ENCODE measurements around the gene NR5A2. TPM values are rescaled to one million over a fixed set of nuclear protein-coding genes. Genes with fewer than 3 reads are reported as not detected.

NR5A2 gene
- total and polyA plus RNA-seq, 10 of the 15 experiments (the other 5 are each of a cell fraction or from before 2014, with no cell fraction given) = 0.02 to 0.60 (median 0.15) TPM; not detected in 1

DNA sequence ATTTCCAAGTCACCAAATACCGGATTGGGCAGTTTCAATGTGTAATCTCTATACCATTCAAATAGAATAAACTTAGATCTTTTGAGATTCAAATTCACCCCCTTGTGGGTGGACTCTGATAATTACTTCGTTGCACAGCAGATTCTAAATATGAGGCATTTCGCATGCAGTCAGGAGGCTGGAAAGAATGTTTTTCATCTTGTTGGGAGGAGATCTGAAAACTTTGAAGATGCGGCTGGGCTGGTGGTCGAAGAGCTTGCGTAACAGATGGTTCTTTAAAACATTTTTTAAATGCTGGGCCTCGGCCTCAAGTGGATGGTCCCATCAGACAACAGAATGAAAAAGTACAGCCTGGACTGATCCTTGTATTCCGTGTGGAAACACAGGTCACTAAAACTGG lies 10.4 kb downstream of the NR5A2 start:
- H3K4me1 ChIP-seq (ENCODE audit: control insufficient read depth, insufficient read depth, low read length) = no peaks in the 10 kb centered on the region
- H3K9ac ChIP-seq (ENCODE audit: control insufficient read depth, insufficient read depth, low read length) = no peak overlapping the region
- ChIA-PET SMC1A (ENCODE audit: uncharacterized antibody, unreplicated experiment) (no interaction called here), CTCF (no interaction called here), RAD21 (ENCODE audit: unreplicated experiment) (no interaction called here), POLR2A (no interaction called here)
- BruUV-seq (replicated peaks) = no TSS peak
- FAIRE-seq (no peak), ATAC-seq (no peak), DNase-seq (ENCODE audit: low read depth, low spot score) (no peak)
- H3K36me3 ChIP-seq (ENCODE audit: control insufficient read depth in 2 of 2, insufficient read depth in 2 of 2, low read length in 1 of 2) = no peaks in the 10 kb centered on the region
- no peaks in the 10 kb centered on the region for H3K79me2 ChIP-seq (ENCODE audit: control insufficient read depth, insufficient read depth, low read length)
- H3K4me2 ChIP-seq (ENCODE audit: control insufficient read depth, insufficient read depth) = no peak overlapping the region
- intact Hi-C loops (cut with micrococcal nuclease; ENCODE audit: unreplicated experiment) (no loop called here), in situ Hi-C loops (cut with MboI) (no loop called here)
- H3K4me3 ChIP-seq = no peak overlapping the region
- H2AFZ ChIP-seq (ENCODE audit: control insufficient read depth, low read depth, low read length) = no peak overlapping the region
- H3K9me3 ChIP-seq (replicated peaks; ENCODE audit: control insufficient read depth, insufficient read depth, low read length) = no peaks in the 10 kb centered on the region; the same call in 2 of the 3 replicates
- 55% methylated on average over 8 of the region's 8 CpGs for WGBS (ENCODE audit: insufficient coverage, insufficient replicate concordance, low lambda C conversion rate, missing lambda C conversion rate)
- no peak overlapping the region for H3K27ac ChIP-seq (ENCODE audit: control insufficient read depth, insufficient read depth)
- no peaks in the 10 kb centered on the region for H4K20me1 ChIP-seq (ENCODE audit: control insufficient read depth, insufficient read depth)
- peaks cover 39 to 56% of the 10 kb centered on the region in 2 experiments for H3K27me3 ChIP-seq (replicated peaks in 1 of 2; ENCODE audit: control insufficient read depth in 2 of 2, insufficient read depth in 2 of 2, low read length in 1 of 2)
- TF ChIP-seq ZNF384 (IDR thresholded peaks at IDR 0.05; ENCODE audit: borderline replicate concordance, low read depth, low read length) = no peak
- TF ChIP-seq, protein P1, sequence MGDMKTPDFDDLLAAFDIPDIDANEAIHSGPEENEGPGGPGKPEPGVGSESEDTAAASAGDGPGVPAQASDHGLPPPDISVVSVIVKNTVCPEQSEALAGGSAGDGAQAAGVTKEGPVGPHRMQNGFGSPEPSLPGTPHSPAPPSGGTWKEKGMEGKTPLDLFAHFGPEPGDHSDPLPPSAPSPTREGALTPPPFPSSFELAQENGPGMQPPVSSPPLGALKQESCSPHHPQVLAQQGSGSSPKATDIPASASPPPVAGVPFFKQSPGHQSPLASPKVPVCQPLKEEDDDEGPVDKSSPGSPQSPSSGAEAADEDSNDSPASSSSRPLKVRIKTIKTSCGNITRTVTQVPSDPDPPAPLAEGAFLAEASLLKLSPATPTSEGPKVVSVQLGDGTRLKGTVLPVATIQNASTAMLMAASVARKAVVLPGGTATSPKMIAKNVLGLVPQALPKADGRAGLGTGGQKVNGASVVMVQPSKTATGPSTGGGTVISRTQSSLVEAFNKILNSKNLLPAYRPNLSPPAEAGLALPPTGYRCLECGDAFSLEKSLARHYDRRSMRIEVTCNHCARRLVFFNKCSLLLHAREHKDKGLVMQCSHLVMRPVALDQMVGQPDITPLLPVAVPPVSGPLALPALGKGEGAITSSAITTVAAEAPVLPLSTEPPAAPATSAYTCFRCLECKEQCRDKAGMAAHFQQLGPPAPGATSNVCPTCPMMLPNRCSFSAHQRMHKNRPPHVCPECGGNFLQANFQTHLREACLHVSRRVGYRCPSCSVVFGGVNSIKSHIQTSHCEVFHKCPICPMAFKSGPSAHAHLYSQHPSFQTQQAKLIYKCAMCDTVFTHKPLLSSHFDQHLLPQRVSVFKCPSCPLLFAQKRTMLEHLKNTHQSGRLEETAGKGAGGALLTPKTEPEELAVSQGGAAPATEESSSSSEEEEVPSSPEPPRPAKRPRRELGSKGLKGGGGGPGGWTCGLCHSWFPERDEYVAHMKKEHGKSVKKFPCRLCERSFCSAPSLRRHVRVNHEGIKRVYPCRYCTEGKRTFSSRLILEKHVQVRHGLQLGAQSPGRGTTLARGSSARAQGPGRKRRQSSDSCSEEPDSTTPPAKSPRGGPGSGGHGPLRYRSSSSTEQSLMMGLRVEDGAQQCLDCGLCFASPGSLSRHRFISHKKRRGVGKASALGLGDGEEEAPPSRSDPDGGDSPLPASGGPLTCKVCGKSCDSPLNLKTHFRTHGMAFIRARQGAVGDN (IDR thresholded peaks at IDR 0.05) = no peak
- TF ChIP-seq ASH2L (IDR thresholded peaks at IDR 0.05; ENCODE audit: borderline replicate concordance, low read depth) = no peak
- no peak for TF ChIP-seq NR2C1 (IDR thresholded peaks at IDR 0.05)
- TF ChIP-seq NFIC (IDR thresholded peaks at IDR 0.05; ENCODE audit: low read depth, low read length) = no peak
- no peak for TF ChIP-seq ETV6 (conservative IDR thresholded peaks at IDR 0.05 in 1 of 2, IDR thresholded peaks at IDR 0.05 in 1 of 2; ENCODE audit: borderline replicate concordance in 1 of 2, low read depth in 1 of 2)
- TF ChIP-seq, protein P2, sequence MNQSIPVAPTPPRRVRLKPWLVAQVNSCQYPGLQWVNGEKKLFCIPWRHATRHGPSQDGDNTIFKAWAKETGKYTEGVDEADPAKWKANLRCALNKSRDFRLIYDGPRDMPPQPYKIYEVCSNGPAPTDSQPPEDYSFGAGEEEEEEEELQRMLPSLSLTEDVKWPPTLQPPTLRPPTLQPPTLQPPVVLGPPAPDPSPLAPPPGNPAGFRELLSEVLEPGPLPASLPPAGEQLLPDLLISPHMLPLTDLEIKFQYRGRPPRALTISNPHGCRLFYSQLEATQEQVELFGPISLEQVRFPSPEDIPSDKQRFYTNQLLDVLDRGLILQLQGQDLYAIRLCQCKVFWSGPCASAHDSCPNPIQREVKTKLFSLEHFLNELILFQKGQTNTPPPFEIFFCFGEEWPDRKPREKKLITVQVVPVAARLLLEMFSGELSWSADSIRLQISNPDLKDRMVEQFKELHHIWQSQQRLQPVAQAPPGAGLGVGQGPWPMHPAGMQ (IDR thresholded peaks at IDR 0.05; ENCODE audit: borderline replicate concordance) = no peak
- TF ChIP-seq TCF7 (IDR thresholded peaks at IDR 0.05; ENCODE audit: borderline replicate concordance) = no peak
- no peak for TF ChIP-seq EGR1 (IDR thresholded peaks at IDR 0.05; ENCODE audit: borderline replicate concordance in 1 of 2, low read depth in 2 of 2, low read length in 2 of 2)
- TF ChIP-seq, protein P3, sequence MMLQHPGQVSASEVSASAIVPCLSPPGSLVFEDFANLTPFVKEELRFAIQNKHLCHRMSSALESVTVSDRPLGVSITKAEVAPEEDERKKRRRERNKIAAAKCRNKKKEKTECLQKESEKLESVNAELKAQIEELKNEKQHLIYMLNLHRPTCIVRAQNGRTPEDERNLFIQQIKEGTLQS (IDR thresholded peaks at IDR 0.05; ENCODE audit: borderline replicate concordance, extremely low read depth, low read depth, low read length) = no peak
- no peak for TF ChIP-seq FOXK2 (IDR thresholded peaks at IDR 0.05)
- TF ChIP-seq, protein P4, sequence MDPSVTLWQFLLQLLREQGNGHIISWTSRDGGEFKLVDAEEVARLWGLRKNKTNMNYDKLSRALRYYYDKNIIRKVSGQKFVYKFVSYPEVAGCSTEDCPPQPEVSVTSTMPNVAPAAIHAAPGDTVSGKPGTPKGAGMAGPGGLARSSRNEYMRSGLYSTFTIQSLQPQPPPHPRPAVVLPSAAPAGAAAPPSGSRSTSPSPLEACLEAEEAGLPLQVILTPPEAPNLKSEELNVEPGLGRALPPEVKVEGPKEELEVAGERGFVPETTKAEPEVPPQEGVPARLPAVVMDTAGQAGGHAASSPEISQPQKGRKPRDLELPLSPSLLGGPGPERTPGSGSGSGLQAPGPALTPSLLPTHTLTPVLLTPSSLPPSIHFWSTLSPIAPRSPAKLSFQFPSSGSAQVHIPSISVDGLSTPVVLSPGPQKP (IDR thresholded peaks at IDR 0.05; ENCODE audit: low read depth, low read length) = no peak
- TF ChIP-seq, protein P5, sequence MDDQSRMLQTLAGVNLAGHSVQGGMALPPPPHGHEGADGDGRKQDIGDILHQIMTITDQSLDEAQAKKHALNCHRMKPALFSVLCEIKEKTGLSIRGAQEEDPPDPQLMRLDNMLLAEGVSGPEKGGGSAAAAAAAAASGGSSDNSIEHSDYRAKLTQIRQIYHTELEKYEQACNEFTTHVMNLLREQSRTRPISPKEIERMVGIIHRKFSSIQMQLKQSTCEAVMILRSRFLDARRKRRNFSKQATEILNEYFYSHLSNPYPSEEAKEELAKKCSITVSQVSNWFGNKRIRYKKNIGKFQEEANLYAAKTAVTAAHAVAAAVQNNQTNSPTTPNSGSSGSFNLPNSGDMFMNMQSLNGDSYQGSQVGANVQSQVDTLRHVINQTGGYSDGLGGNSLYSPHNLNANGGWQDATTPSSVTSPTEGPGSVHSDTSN (IDR thresholded peaks at IDR 0.05; ENCODE audit: insufficient replicate concordance, low read depth, low read length) = no peak

Measured in GM12878 (cell line).